ENCODE measurements around the gene RTP4. TPM values are rescaled to one million over a fixed set of nuclear protein-coding genes. Genes with fewer than 3 reads are reported as not detected.

RTP4 gene
- total and polyA plus RNA-seq, 2 donors (not counting 3 experiments of a cell fraction or from before 2014, with no cell fraction given) = 0.12 to 0.22 TPM

DNA sequence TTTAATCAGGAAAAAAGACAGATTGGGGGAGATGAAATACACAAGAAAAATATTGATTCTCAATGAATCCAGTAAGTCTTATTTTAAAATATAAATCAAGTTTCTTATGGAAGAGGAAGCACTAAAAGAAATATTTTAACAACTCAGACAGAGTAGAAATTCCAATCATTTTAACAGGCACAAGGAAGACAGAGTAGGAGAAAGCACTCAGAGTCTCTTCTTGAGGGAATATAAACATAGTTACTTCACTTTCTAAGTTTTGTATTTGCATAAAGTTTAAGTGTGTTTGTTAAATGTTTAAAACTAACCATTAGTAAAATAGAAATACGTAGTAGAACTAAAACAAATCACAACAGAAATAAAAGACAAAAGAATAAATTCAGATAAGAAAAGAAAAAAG lies 24.5 kb upstream of the RTP4 start:
- no peaks in the 10 kb centered on the region for H3K36me3 ChIP-seq (ENCODE audit: control insufficient read depth in 2 of 2, extremely low read depth in 1 of 2, insufficient read depth in 2 of 2, low read length in 2 of 2)
- dilution Hi-C loops (cut with MboI; ENCODE audit: extremely low pct_ligation_motif_present, low sequenced_read_pairs) (no loop called here), intact Hi-C loops (cut with micrococcal nuclease) (no loop called here)
- no peaks in the 10 kb centered on the region for H3K79me2 ChIP-seq (ENCODE audit: control insufficient read depth, insufficient read depth, low read length)
- TF ChIP-seq MYC (IDR thresholded peaks at IDR 0.05; ENCODE audit: low read depth, low read length) (no peak), JUN (IDR thresholded peaks at IDR 0.05; ENCODE audit: borderline replicate concordance, insufficient read depth, insufficient read length, low read depth) (no peak), POLR2A (IDR thresholded peaks at IDR 0.05; ENCODE audit: low read depth, low read length) (no peak), POLR2AphosphoS5 (IDR thresholded peaks at IDR 0.05; ENCODE audit: insufficient read depth, low read depth, low read length) (no peak), GATA2 (IDR thresholded peaks at IDR 0.05; ENCODE audit: insufficient read depth, insufficient read length, low read depth, low read length) (no peak)
- TF ChIP-seq, protein P1, sequence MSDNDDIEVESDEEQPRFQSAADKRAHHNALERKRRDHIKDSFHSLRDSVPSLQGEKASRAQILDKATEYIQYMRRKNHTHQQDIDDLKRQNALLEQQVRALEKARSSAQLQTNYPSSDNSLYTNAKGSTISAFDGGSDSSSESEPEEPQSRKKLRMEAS (IDR thresholded peaks at IDR 0.05; ENCODE audit: insufficient read depth, insufficient read length) = no peak
- H3K9me1 ChIP-seq (replicated peaks; ENCODE audit: control insufficient read depth, extremely low read depth, insufficient read depth, low read length) = no peaks in the 10 kb centered on the region
- no peak overlapping the region for H3K27ac ChIP-seq (ENCODE audit: insufficient read depth, low read depth, low read length)
- ChIA-PET POLR2A (no interaction called here), CTCF (interaction anchor here (0.8 to 1.6 kb wide), 2 partner anchors 24 to 336 kb away, joined by 3 read pairs; no protein-coding TSS in a partner anchor)
- no peaks in the 10 kb centered on the region for H3K9me3 ChIP-seq (replicated peaks; ENCODE audit: control insufficient read depth, insufficient read depth, low read length)
- H3K4me1 ChIP-seq (ENCODE audit: control insufficient read depth, extremely low read depth, insufficient read depth, low read length) = no peaks in the 10 kb centered on the region
- H3K27me3 ChIP-seq (ENCODE audit: control insufficient read depth in 2 of 2, insufficient read depth in 2 of 2, low read length in 2 of 2) = no peaks in the 10 kb centered on the region
- no peak overlapping the region for H3K4me3 ChIP-seq (replicated peaks in 1 of 3; ENCODE audit: insufficient read depth in 1 of 3, low read depth in 1 of 3, low read length in 3 of 3)
- no peak overlapping the region for H3K4me2 ChIP-seq (ENCODE audit: insufficient read depth, low read length)
- FAIRE-seq (no peak), DNase-seq (ENCODE audit: low read depth, low spot score) (no peak)
- no peak overlapping the region for H2AFZ ChIP-seq (ENCODE audit: low read depth, low read length)
- H4K20me1 ChIP-seq (replicated peaks; ENCODE audit: control insufficient read depth, extremely low read depth, insufficient read depth, low read length) = no peaks in the 10 kb centered on the region
- BruUV-seq (replicated peaks) = no TSS peak
- no peak overlapping the region for H3K9ac ChIP-seq (replicated peaks; ENCODE audit: extremely low read depth, insufficient read depth, low read length)

DNA sequence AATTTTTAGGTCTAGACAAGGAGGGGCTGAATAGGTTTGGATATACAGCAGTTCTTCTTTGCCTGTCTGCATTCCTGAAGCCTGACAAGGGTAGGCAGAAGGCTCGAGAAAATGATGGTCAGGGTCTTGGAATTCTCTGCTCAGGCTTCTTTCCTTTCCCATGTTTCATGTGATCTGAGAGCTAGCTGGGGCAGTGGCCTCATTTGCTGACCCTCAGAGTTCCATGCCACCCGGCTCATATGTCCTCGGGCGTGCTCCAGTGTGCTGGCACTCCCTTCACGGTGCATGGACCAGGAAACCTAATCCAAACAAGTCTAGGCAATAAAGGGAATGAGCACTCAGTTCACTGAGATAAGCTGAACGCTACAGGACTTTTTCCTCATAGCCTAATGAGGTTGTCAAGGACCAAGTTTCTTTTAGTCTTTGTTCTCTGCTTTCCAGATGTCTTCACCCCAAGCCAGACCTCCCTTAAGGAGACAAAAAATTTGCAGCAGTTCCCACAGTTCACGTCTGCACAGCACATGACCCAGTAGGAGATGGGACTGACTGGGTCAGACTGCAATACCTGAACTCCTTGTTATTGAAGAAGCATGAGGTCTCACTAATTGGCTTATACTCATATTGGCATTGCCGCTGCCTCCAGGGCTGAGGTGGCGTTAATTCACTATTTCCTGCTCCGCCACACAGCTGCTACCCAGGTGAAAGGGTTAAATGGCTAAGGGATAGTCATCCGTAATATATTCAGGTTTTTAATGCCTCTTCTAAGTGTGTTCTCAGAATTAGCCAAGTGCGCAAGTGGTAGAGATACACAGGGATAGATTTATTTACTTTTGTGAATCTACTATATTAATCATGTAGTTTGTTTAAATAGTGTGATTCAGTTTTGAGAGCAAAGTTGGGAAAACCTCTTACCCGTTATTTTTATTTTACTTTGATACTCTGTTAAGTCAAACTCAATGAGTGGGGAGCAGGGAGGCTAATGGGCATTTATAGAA lies 15.3 kb upstream of the RTP4 start:
- CTCF ChIA-PET = no interaction called here
- intact Hi-C loops (cut with micrococcal nuclease) (no loop called here), dilution Hi-C loops (cut with MboI; ENCODE audit: extremely low pct_ligation_motif_present, low sequenced_read_pairs) (no loop called here)

More for the DNA sequence above, 15.3 kb upstream of the RTP4 start:
- Histone ChIP-seq H3K36me3 (ENCODE audit: control insufficient read depth in 2 of 2, extremely low read depth in 1 of 2, insufficient read depth in 2 of 2, low read length in 2 of 2) (no peaks in the 10 kb centered on the region), H4K20me1 (replicated peaks; ENCODE audit: control insufficient read depth, extremely low read depth, insufficient read depth, low read length) (no peaks in the 10 kb centered on the region), H3K9ac (replicated peaks; ENCODE audit: extremely low read depth, insufficient read depth, low read length) (no peak overlapping the region), H3K9me1 (replicated peaks; ENCODE audit: control insufficient read depth, extremely low read depth, insufficient read depth, low read length) (no peaks in the 10 kb centered on the region), H2AFZ (ENCODE audit: low read depth, low read length) (no peak overlapping the region), H3K4me3 (replicated peaks in 1 of 3; ENCODE audit: insufficient read depth in 1 of 3, low read depth in 1 of 3, low read length in 3 of 3) (no peak overlapping the region), H3K9me3 (replicated peaks; ENCODE audit: control insufficient read depth, insufficient read depth, low read length) (no peaks in the 10 kb centered on the region), H3K27me3 (ENCODE audit: control insufficient read depth in 2 of 2, insufficient read depth in 2 of 2, low read length in 2 of 2) (peaks cover 0 to 2% of the 10 kb centered on the region in 2 experiments), H3K79me2 (ENCODE audit: control insufficient read depth, insufficient read depth, low read length) (no peaks in the 10 kb centered on the region), H3K27ac (ENCODE audit: insufficient read depth, low read depth, low read length) (no peak overlapping the region), H3K4me1 (ENCODE audit: control insufficient read depth, extremely low read depth, insufficient read depth, low read length) (no peaks in the 10 kb centered on the region), H3K4me2 (ENCODE audit: insufficient read depth, low read length) (no peak overlapping the region)
- POLR2A ChIA-PET = no interaction called here
- FAIRE-seq (no peak), DNase-seq (ENCODE audit: low read depth, low spot score) (no peak)
- no TSS peak for BruUV-seq (replicated peaks)
- TF ChIP-seq EZH2 (IDR thresholded peaks at IDR 0.05; ENCODE audit: borderline replicate concordance, low read depth, low read length, severe bottlenecking) = no peak
- no peak for TF ChIP-seq JUN (IDR thresholded peaks at IDR 0.05; ENCODE audit: borderline replicate concordance, insufficient read depth, insufficient read length, low read depth)
- TF ChIP-seq, protein P2, sequence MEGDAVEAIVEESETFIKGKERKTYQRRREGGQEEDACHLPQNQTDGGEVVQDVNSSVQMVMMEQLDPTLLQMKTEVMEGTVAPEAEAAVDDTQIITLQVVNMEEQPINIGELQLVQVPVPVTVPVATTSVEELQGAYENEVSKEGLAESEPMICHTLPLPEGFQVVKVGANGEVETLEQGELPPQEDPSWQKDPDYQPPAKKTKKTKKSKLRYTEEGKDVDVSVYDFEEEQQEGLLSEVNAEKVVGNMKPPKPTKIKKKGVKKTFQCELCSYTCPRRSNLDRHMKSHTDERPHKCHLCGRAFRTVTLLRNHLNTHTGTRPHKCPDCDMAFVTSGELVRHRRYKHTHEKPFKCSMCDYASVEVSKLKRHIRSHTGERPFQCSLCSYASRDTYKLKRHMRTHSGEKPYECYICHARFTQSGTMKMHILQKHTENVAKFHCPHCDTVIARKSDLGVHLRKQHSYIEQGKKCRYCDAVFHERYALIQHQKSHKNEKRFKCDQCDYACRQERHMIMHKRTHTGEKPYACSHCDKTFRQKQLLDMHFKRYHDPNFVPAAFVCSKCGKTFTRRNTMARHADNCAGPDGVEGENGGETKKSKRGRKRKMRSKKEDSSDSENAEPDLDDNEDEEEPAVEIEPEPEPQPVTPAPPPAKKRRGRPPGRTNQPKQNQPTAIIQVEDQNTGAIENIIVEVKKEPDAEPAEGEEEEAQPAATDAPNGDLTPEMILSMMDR (IDR thresholded peaks at IDR 0.05; ENCODE audit: extremely low read depth in 1 of 2, insufficient read depth in 1 of 2, low read depth in 1 of 2, low read length in 2 of 2) = no peak
- TF ChIP-seq POLR2A (IDR thresholded peaks at IDR 0.05; ENCODE audit: low read depth, low read length) = no peak
- TF ChIP-seq FOS (IDR thresholded peaks at IDR 0.05; ENCODE audit: borderline replicate concordance, insufficient read depth, low read length) = no peak
- no peak for TF ChIP-seq GATA2 (IDR thresholded peaks at IDR 0.05; ENCODE audit: insufficient read depth, insufficient read length, low read depth, low read length)
- no peak for TF ChIP-seq POLR2AphosphoS5 (IDR thresholded peaks at IDR 0.05; ENCODE audit: insufficient read depth, low read depth, low read length)
- no peak for TF ChIP-seq MYC (IDR thresholded peaks at IDR 0.05; ENCODE audit: low read depth, low read length)
- TF ChIP-seq, protein P1 (IDR thresholded peaks at IDR 0.05; ENCODE audit: insufficient read depth, insufficient read length) = no peak
